Neural progenitor cell (in vitro differentiated cells): ENCODE results near the gene C6orf62. TPM values are rescaled to one million over a fixed set of nuclear protein-coding genes. Genes with fewer than 3 reads are reported as not detected.

Experiments used
- DNase-seq: peaks from one replicate; pipeline ENCODE4 v3.0.0-alpha.2; 2016; ENCODE audit warnings: low spot score
- H2AFZ ChIP-seq: fragments of 200-600 bp; sonication (generic); replicated peaks from 2 replicates; pipeline ENCODE4 v1.6.1; 2016; ENCODE audit warnings: antibody characterized with exemption
- H3F3A ChIP-seq: fragments of 200-600 bp; sonication (generic); 2 replicates; pipeline ENCODE4 v1.6.1; 2016; ENCODE audit warnings: antibody characterized with exemption, low read depth
- H3K27ac ChIP-seq: fragments of 200-600 bp; sonication (generic); 2 replicates; pipeline ENCODE4 v1.5.1; 2016; ENCODE audit warnings: mild to moderate bottlenecking
- H3K27me3 ChIP-seq: fragments of 200-600 bp; sonication (generic); 2 replicates; pipeline ENCODE4 v1.6.1; 2016; ENCODE audit warnings: mild to moderate bottlenecking, moderate library complexity
- H3K36me3 ChIP-seq: fragments of 200-600 bp; sonication (generic); 2 replicates; pipeline ENCODE4 v1.5.1; 2016
- H3K4me1 ChIP-seq: fragments of 200-600 bp; sonication (generic); 2 replicates; pipeline ENCODE4 v1.6.1; 2016; ENCODE audit warnings: mixed run types
- H3K4me2 ChIP-seq: fragments of 200-600 bp; sonication (generic); 2 replicates; pipeline ENCODE4 v1.6.1; 2016
- H3K4me3 ChIP-seq: fragments of 200-600 bp; sonication (generic); 2 replicates; pipeline ENCODE4 v1.5.1; 2016
- H3K79me2 ChIP-seq: fragments of 200-600 bp; sonication (generic); 2 replicates; pipeline ENCODE4 v1.6.1; 2016; ENCODE audit warnings: low read depth
- H3K9ac ChIP-seq: fragments of 200-600 bp; sonication (generic); 2 replicates; pipeline ENCODE4 v1.6.1; 2016
- H3K9me3 ChIP-seq: fragments of 200-600 bp; sonication (generic); 2 replicates; pipeline ENCODE4 v1.5.1; 2016; ENCODE audit warnings: low read depth
- H4K20me1 ChIP-seq: fragments of 200-600 bp; sonication (generic); 2 replicates; pipeline ENCODE4 v1.6.1; 2016; ENCODE audit warnings: low read depth
- H3K27ac Mint-ChIP-seq: 3 replicates; pipeline ENCODE4 v1.8.0; 2021; ENCODE audit warnings: mixed read lengths
- H3K27me3 Mint-ChIP-seq: 2 replicates; pipeline ENCODE4 v1.8.0; 2022; ENCODE audit warnings: low read depth, mild to moderate bottlenecking, inconsistent platforms, moderate library complexity, mixed read lengths; ENCODE audit not compliant: insufficient read depth
- H3K36me3 Mint-ChIP-seq: 3 replicates; pipeline ENCODE4 v1.8.0; 2021; ENCODE audit warnings: mixed read lengths
- H3K4me1 Mint-ChIP-seq: 3 replicates; pipeline ENCODE4 v1.8.0; 2021; ENCODE audit warnings: mixed read lengths
- H3K4me3 Mint-ChIP-seq: 3 replicates; pipeline ENCODE4 v1.8.0; 2021; ENCODE audit warnings: mild to moderate bottlenecking, moderate library complexity, mixed read lengths
- H3K9me3 Mint-ChIP-seq: 3 replicates; pipeline ENCODE4 v1.8.0; 2020; ENCODE audit warnings: mixed read lengths
- CTCF ChIP-seq: fragments of 200-600 bp; sonication (generic); IDR thresholded peaks from 2 replicates; pipeline ENCODE4 v1.5.1; 2017; ENCODE audit warnings: antibody characterized with exemption, mild to moderate bottlenecking
- EZH2 ChIP-seq: fragments of 200-600 bp; sonication (generic); IDR thresholded peaks from 2 replicates; pipeline ENCODE4 v1.6.1; 2017; ENCODE audit warnings: antibody characterized with exemption, mild to moderate bottlenecking, moderate library complexity
- EZH2phosphoT487 ChIP-seq: fragments of 200-600 bp; sonication (generic); IDR thresholded peaks from 2 replicates; pipeline ENCODE4 v1.6.1; 2017; ENCODE audit warnings: antibody characterized with exemption
- total RNA-seq: library from RNA; depleted of rRNA; stranded (reverse); fragments of >200 nt; gene quantifications from 2 replicates; pipeline ENCODE4 v1.2.3, GENCODE V29; 2015; ENCODE audit warnings: low replicate concordance

The C6orf62 gene
- total RNA-seq, 1 donor from 2014 or later, result 82.3 TPM

- Mint-ChIP-seq H3K4me3 (no peak overlapping the region), H3K4me1 (no peaks in the 10 kb centered on the region), H3K9me3 (no peaks in the 10 kb centered on the region), H3K27me3 (no peaks in the 10 kb centered on the region), H3K27ac (no peak overlapping the region), H3K36me3 (peaks cover under 1% of the 10 kb centered on the region)
- Histone ChIP-seq H3K27ac (no peak overlapping the region), H3K36me3 (no peaks in the 10 kb centered on the region), H3K4me1 (no peaks in the 10 kb centered on the region), H3K27me3 (no peaks in the 10 kb centered on the region), H3F3A (no peaks in the 10 kb centered on the region), H3K4me2 (no peak overlapping the region), H3K79me2 (no peaks in the 10 kb centered on the region), H2AFZ (no peak overlapping the region), H3K4me3 (no peak overlapping the region), H3K9me3 (no peaks in the 10 kb centered on the region), H3K9ac (no peak overlapping the region), H4K20me1 (no peaks in the 10 kb centered on the region)
- no peak for DNase-seq
- TF ChIP-seq EZH2phosphoT487, result no peak
- no peak for TF ChIP-seq EZH2
- TF ChIP-seq CTCF, result no peak
Observed at GRCh38 chr6:24692415-24692814, 26.5 kb downstream of the C6orf62 start.

- Histone ChIP-seq H2AFZ (no peak overlapping the region), H3K9me3 (no peaks in the 10 kb centered on the region), H3K4me1 (no peaks in the 10 kb centered on the region), H4K20me1 (no peaks in the 10 kb centered on the region), H3K79me2 (no peaks in the 10 kb centered on the region), H3F3A (no peaks in the 10 kb centered on the region), H3K36me3 (no peaks in the 10 kb centered on the region), H3K4me2 (no peak overlapping the region), H3K4me3 (no peak overlapping the region), H3K27ac (no peak overlapping the region), H3K9ac (no peak overlapping the region), H3K27me3 (no peaks in the 10 kb centered on the region)
- H3K27ac Mint-ChIP-seq, result no peak overlapping the region
- DNase-seq, result no peak
- no peaks in the 10 kb centered on the region for H3K27me3 Mint-ChIP-seq
- no peak overlapping the region for H3K4me3 Mint-ChIP-seq
- no peaks in the 10 kb centered on the region for H3K4me1 Mint-ChIP-seq
- TF ChIP-seq EZH2 (no peak), EZH2phosphoT487 (no peak), CTCF (no peak)
- no peaks in the 10 kb centered on the region for H3K9me3 Mint-ChIP-seq
- peaks cover 5% of the 10 kb centered on the region for H3K36me3 Mint-ChIP-seq
Observed at GRCh38 chr6:24692003-24692402, 27.0 kb downstream of the C6orf62 start.

DNA sequence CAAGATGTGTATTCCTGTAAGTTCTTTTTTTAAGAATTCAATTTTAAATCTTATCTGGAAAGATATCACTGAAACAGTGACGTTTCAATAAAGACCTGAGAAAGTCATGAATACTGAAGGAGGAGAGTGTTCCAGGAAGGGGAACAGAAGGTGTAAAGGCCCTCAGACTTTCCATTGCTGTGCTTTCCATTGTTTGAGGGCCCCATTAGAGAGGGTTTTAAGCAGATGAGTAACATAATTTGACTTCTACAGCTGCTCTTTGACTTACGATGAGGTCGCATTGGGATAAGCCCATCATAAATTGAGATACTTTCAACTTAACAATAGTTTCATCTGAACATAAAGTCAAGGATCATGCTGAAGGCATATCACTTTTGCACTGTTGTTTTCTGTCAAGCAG is 27.4 kb downstream of the C6orf62 start:
- no peak for DNase-seq
- Histone ChIP-seq H3K27me3 (no peaks in the 10 kb centered on the region), H3K4me3 (no peak overlapping the region), H3K36me3 (no peaks in the 10 kb centered on the region), H3K79me2 (no peaks in the 10 kb centered on the region), H3K27ac (no peak overlapping the region), H3K9ac (no peak overlapping the region), H3K4me1 (no peaks in the 10 kb centered on the region), H2AFZ (no peak overlapping the region), H3F3A (no peaks in the 10 kb centered on the region), H3K4me2 (no peak overlapping the region), H4K20me1 (no peaks in the 10 kb centered on the region), H3K9me3 (no peaks in the 10 kb centered on the region)
- H3K27ac Mint-ChIP-seq, result no peak overlapping the region
- H3K4me3 Mint-ChIP-seq, result no peak overlapping the region
- H3K27me3 Mint-ChIP-seq, result no peaks in the 10 kb centered on the region
- peaks cover 7% of the 10 kb centered on the region for H3K36me3 Mint-ChIP-seq
- no peak for TF ChIP-seq EZH2
- no peak for TF ChIP-seq CTCF
- TF ChIP-seq EZH2phosphoT487, result no peak
- no peaks in the 10 kb centered on the region for H3K9me3 Mint-ChIP-seq
- no peaks in the 10 kb centered on the region for H3K4me1 Mint-ChIP-seq

DNA sequence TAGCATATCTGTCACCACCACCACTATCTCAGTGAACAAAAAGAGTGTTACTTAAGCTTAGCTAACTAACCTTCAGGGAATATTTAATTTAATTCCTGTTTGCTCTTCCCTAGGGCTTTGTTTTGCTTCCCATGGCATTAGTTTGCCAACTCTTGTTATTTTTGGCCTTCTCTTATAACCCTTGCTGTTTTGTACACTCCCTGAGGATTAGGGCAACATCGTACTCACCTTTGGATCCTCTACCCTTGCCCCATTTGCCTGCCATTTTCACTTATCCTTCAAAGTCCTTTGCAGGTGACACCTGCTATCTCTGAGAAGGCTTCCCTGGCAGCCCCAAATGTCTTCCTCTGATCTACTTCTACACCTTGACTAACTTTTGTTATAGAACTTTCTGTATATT is 28.4 kb downstream of the C6orf62 start:
- Histone ChIP-seq H3F3A (no peaks in the 10 kb centered on the region), H4K20me1 (no peaks in the 10 kb centered on the region), H3K9ac (no peak overlapping the region), H3K4me2 (no peak overlapping the region), H3K4me3 (no peak overlapping the region), H3K9me3 (no peaks in the 10 kb centered on the region), H3K27me3 (no peaks in the 10 kb centered on the region), H2AFZ (no peak overlapping the region), H3K36me3 (no peaks in the 10 kb centered on the region), H3K79me2 (no peaks in the 10 kb centered on the region), H3K4me1 (no peaks in the 10 kb centered on the region), H3K27ac (no peak overlapping the region)
- Mint-ChIP-seq H3K4me3 (no peak overlapping the region), H3K27me3 (no peaks in the 10 kb centered on the region), H3K4me1 (no peaks in the 10 kb centered on the region), H3K27ac (no peak overlapping the region), H3K36me3 (peaks cover 7% of the 10 kb centered on the region), H3K9me3 (no peaks in the 10 kb centered on the region)
- DNase-seq, result no peak
- TF ChIP-seq EZH2 (no peak), EZH2phosphoT487 (no peak), CTCF (no peak)
